OCI-LY3 (cell line): Measurements from ENCODE around the gene ZNF862.

Experiments
- H2AFZ ChIP-seq: fragments of 200-600, 300-600 bp; shearing (Covaris generic); 2 replicates; pipeline ENCODE4 v1.6.0; 2014; ENCODE audit warnings: antibody characterized with exemption, low read depth, low read length
- H3K27ac ChIP-seq: fragments of 200-600, 300-600 bp; sonication (generic); 2 replicates; pipeline ENCODE4 v1.5.1; 2014; ENCODE audit warnings: mild to moderate bottlenecking, low read length, moderate library complexity, mixed read lengths
- H3K27me3 ChIP-seq: fragments of 200-600, 300-600 bp; sonication (generic); 2 replicates; pipeline ENCODE4 v1.6.1; 2014; ENCODE audit warnings: low read depth, low read length, mixed read lengths
- H3K36me3 ChIP-seq: fragments of 200-600, 300-600 bp; sonication (generic); replicated peaks from 2 replicates; pipeline ENCODE3; 2014; ENCODE audit warnings: low read depth, low read length, mixed read lengths
- H3K4me1 ChIP-seq: fragments of 300-600, 200-600 bp; sonication (generic); 2 replicates; pipeline ENCODE4 v1.6.1; 2014; ENCODE audit warnings: low read length, mixed read lengths
- H3K4me2 ChIP-seq: fragments of 200-600, 300-600 bp; sonication (generic); 2 replicates; pipeline ENCODE4 v1.6.1; 2014; ENCODE audit warnings: low read length, mixed read lengths
- H3K4me3 ChIP-seq: fragments of 300-600, 200-600 bp; sonication (generic); 2 replicates; pipeline ENCODE4 v1.5.1; 2014; ENCODE audit warnings: antibody characterized with exemption, mild to moderate bottlenecking, low read length, moderate library complexity
- H3K79me2 ChIP-seq: fragments of 300-600, 200-600 bp; shearing (Covaris generic); 2 replicates; pipeline ENCODE4 v1.6.1; 2014; ENCODE audit warnings: mild to moderate bottlenecking, low read length, mixed read lengths
- H3K9ac ChIP-seq: fragments of 300-600, 200-600 bp; shearing (Covaris generic); 2 replicates; pipeline ENCODE4 v1.6.0; 2014; ENCODE audit warnings: mild to moderate bottlenecking, low read length, moderate library complexity
- H3K9me3 ChIP-seq: fragments of 200-600, 300-600 bp; shearing (Covaris generic); 2 replicates; pipeline ENCODE4 v1.6.1; 2014; ENCODE audit warnings: low read length, mixed read lengths; ENCODE audit not compliant: insufficient read depth
- H4K20me1 ChIP-seq: fragments of 200-600, 300-600 bp; sonication (generic); 2 replicates; pipeline ENCODE4 v1.6.1; 2016; ENCODE audit warnings: low read length, mixed read lengths; ENCODE audit not compliant: insufficient read depth
- EZH2phosphoT487 ChIP-seq: fragments of 200-600 bp; shearing (Covaris generic); IDR thresholded peaks from 2 replicates; pipeline ENCODE4 v1.6.1; 2018; ENCODE audit warnings: antibody characterized with exemption, mixed run types, low read depth
- TF ChIP-seq, protein P1 (sequence below): fragments of 200-600, 300-600 bp; sonication (generic); IDR thresholded peaks from 2 replicates; pipeline ENCODE4 v1.5.1; 2014; ENCODE audit warnings: antibody characterized with exemption, low read length, low read depth

Gene ZNF862

GRCh38 chr7:149816794-149817193 lies 21.4 kb upstream of the ZNF862 start:
- H3K9ac ChIP-seq = no peak overlapping the region
- TF ChIP-seq, protein P1, sequence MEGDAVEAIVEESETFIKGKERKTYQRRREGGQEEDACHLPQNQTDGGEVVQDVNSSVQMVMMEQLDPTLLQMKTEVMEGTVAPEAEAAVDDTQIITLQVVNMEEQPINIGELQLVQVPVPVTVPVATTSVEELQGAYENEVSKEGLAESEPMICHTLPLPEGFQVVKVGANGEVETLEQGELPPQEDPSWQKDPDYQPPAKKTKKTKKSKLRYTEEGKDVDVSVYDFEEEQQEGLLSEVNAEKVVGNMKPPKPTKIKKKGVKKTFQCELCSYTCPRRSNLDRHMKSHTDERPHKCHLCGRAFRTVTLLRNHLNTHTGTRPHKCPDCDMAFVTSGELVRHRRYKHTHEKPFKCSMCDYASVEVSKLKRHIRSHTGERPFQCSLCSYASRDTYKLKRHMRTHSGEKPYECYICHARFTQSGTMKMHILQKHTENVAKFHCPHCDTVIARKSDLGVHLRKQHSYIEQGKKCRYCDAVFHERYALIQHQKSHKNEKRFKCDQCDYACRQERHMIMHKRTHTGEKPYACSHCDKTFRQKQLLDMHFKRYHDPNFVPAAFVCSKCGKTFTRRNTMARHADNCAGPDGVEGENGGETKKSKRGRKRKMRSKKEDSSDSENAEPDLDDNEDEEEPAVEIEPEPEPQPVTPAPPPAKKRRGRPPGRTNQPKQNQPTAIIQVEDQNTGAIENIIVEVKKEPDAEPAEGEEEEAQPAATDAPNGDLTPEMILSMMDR = no peak
- TF ChIP-seq EZH2phosphoT487 = no peak
- H3K9me3 ChIP-seq = no peaks in the 10 kb centered on the region

GRCh38 chr7:149817301-149817771 lies 20.8 kb upstream of the ZNF862 start:
- TF ChIP-seq EZH2phosphoT487 = no peak
- TF ChIP-seq, protein P1 = no peak
- no peaks in the 10 kb centered on the region for H3K27me3 ChIP-seq
- no peak overlapping the region for H3K4me2 ChIP-seq
- H4K20me1 ChIP-seq = no peaks in the 10 kb centered on the region
- H3K9ac ChIP-seq = no peak overlapping the region
- H2AFZ ChIP-seq = no peak overlapping the region
- no peaks in the 10 kb centered on the region for H3K9me3 ChIP-seq
- H3K4me3 ChIP-seq = no peak overlapping the region
- H3K4me1 ChIP-seq = no peaks in the 10 kb centered on the region
- H3K79me2 ChIP-seq = no peaks in the 10 kb centered on the region
- H3K27ac ChIP-seq = no peak overlapping the region
- H3K36me3 ChIP-seq = no peaks in the 10 kb centered on the region

More at GRCh38 chr7:149816794-149817193, 21.4 kb upstream of the ZNF862 start:
- no peak overlapping the region for H2AFZ ChIP-seq
- no peaks in the 10 kb centered on the region for H3K79me2 ChIP-seq
- no peak overlapping the region for H3K4me2 ChIP-seq
- H3K4me1 ChIP-seq = no peaks in the 10 kb centered on the region
- no peak overlapping the region for H3K27ac ChIP-seq
- H3K36me3 ChIP-seq = no peaks in the 10 kb centered on the region
- no peaks in the 10 kb centered on the region for H3K27me3 ChIP-seq
- H3K4me3 ChIP-seq = no peak overlapping the region
- no peaks in the 10 kb centered on the region for H4K20me1 ChIP-seq

GRCh38 chr7:149817836-149818535 lies 20.2 kb upstream of the ZNF862 start:
- no peak for TF ChIP-seq EZH2phosphoT487
- TF ChIP-seq, protein P1 = no peak
- Histone ChIP-seq H3K9me3 (no peaks in the 10 kb centered on the region), H3K27ac (no peak overlapping the region), H3K36me3 (no peaks in the 10 kb centered on the region), H2AFZ (no peak overlapping the region), H3K4me1 (no peaks in the 10 kb centered on the region), H4K20me1 (no peaks in the 10 kb centered on the region), H3K4me2 (no peak overlapping the region), H3K27me3 (no peaks in the 10 kb centered on the region), H3K4me3 (no peak overlapping the region), H3K9ac (no peak overlapping the region), H3K79me2 (no peaks in the 10 kb centered on the region)

DNA sequence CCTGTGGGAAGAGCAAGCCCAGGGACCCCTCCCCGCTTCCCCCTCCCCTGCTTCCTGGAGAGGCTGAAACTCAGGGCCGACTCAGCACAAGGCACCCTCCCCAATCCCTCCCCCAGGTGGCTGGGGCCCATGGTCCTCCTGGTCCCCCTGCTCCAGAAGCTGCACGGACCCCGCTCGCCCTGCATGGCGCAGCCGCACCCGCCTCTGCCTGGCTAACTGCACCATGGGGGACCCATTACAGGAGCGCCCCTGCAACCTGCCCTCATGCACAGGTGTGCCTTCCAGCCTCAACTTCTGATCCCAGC lies 19.7 kb upstream of the ZNF862 start:
- TF ChIP-seq, protein P1 = no peak
- TF ChIP-seq EZH2phosphoT487 = no peak
- Histone ChIP-seq H2AFZ (no peak overlapping the region), H3K27me3 (no peaks in the 10 kb centered on the region), H3K4me2 (no peak overlapping the region), H3K27ac (no peak overlapping the region), H3K4me1 (no peaks in the 10 kb centered on the region), H3K79me2 (no peaks in the 10 kb centered on the region), H4K20me1 (no peaks in the 10 kb centered on the region), H3K9ac (no peak overlapping the region), H3K36me3 (no peaks in the 10 kb centered on the region), H3K4me3 (no peak overlapping the region), H3K9me3 (no peaks in the 10 kb centered on the region)
